ENCODE measurements around the gene PRKAA2.

- TF ChIP-seq CTCF (IDR thresholded peaks at IDR 0.05), result no peak
- no peak for TF ChIP-seq EP300 (IDR thresholded peaks at IDR 0.05)
Measured at GRCh38 chr1:56617141-56617540, 28.0 kb upstream of the PRKAA2 start.

Measured in ovary (tissue), 3 donors.